Measurements from ENCODE around the gene FAM149B1. TPM values are rescaled to one million over a fixed set of nuclear protein-coding genes. Genes with fewer than 3 reads are reported as not detected.

FAM149B1 gene
- polyA plus RNA-seq, 1 donor from 2014 or later, result 53.5 TPM

DNA sequence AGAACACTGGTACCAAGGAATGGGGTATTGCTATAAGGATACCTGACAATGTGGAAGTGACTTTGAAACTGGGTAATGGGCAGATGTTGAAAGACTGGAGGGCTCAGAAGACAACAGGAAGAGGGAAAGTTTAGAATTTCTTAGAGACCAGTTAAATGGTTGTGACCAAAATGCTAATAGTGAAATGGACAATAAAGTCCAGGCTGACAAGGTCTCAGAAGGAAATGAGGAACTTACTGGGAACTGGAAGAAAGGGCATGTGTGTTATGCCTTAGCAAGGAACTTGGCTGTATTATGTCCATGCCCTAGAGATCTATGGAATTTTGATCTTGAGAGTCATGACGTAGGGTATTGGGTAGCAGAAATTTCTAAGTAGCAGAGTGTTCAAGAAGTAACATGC is 38.0 kb downstream of the FAM149B1 start:
- H3K27me3 ChIP-seq (ENCODE audit: insufficient read depth, low read depth, low read length), result no peaks in the 10 kb centered on the region
- no peak overlapping the region for H3K9ac ChIP-seq (ENCODE audit: low read length)
- H3K79me2 ChIP-seq (replicated peaks; ENCODE audit: insufficient read depth, low read length), result no peaks in the 10 kb centered on the region
- no peak overlapping the region for H3K4me3 ChIP-seq (ENCODE audit: low read length)
- H3K4me2 ChIP-seq (ENCODE audit: low read length), result no peak overlapping the region
- no peaks in the 10 kb centered on the region for H3K9me2 ChIP-seq (ENCODE audit: insufficient read depth, low read length)
- H3K27ac ChIP-seq (ENCODE audit: low read length), result no peak overlapping the region
- no peaks in the 10 kb centered on the region for H3K36me3 ChIP-seq (ENCODE audit: insufficient read depth, low read length)
- no peaks in the 10 kb centered on the region for H3K9me3 ChIP-seq (ENCODE audit: low read length)
- H4K20me1 ChIP-seq (ENCODE audit: insufficient read depth), result no peaks in the 10 kb centered on the region
- TF ChIP-seq REST (IDR thresholded peaks at IDR 0.05; ENCODE audit: borderline replicate concordance) (no peak), TAF1 (IDR thresholded peaks at IDR 0.05; ENCODE audit: low read depth) (no peak), MXI1 (conservative IDR thresholded peaks at IDR 0.05; ENCODE audit: poor library complexity, severe bottlenecking) (no peak), EZH2 (IDR thresholded peaks at IDR 0.05; ENCODE audit: borderline replicate concordance, insufficient read depth, low read length, poor library complexity, severe bottlenecking) (no peak), RAD21 (conservative IDR thresholded peaks at IDR 0.05) (no peak), EP300 (conservative IDR thresholded peaks at IDR 0.05; ENCODE audit: poor library complexity, severe bottlenecking) (no peak)
- TF ChIP-seq, protein P1, sequence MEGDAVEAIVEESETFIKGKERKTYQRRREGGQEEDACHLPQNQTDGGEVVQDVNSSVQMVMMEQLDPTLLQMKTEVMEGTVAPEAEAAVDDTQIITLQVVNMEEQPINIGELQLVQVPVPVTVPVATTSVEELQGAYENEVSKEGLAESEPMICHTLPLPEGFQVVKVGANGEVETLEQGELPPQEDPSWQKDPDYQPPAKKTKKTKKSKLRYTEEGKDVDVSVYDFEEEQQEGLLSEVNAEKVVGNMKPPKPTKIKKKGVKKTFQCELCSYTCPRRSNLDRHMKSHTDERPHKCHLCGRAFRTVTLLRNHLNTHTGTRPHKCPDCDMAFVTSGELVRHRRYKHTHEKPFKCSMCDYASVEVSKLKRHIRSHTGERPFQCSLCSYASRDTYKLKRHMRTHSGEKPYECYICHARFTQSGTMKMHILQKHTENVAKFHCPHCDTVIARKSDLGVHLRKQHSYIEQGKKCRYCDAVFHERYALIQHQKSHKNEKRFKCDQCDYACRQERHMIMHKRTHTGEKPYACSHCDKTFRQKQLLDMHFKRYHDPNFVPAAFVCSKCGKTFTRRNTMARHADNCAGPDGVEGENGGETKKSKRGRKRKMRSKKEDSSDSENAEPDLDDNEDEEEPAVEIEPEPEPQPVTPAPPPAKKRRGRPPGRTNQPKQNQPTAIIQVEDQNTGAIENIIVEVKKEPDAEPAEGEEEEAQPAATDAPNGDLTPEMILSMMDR (IDR thresholded peaks at IDR 0.05; ENCODE audit: poor library complexity, severe bottlenecking), result no peak
- H2AFZ ChIP-seq (ENCODE audit: low read depth, low read length), result no peak overlapping the region
- no peaks in the 10 kb centered on the region for H3F3A ChIP-seq (ENCODE audit: insufficient read depth, low read length, poor library complexity, severe bottlenecking)

GRCh38 chr10:73206385-73206784 is 38.5 kb downstream of the FAM149B1 start:
- H3K9ac ChIP-seq (ENCODE audit: low read length), result no peak overlapping the region
- H3K9me3 ChIP-seq (ENCODE audit: low read length), result no peaks in the 10 kb centered on the region
- H2AFZ ChIP-seq (ENCODE audit: low read depth, low read length), result no peak overlapping the region
- H3K4me2 ChIP-seq (ENCODE audit: low read length), result no peak overlapping the region
- TF ChIP-seq POLR2AphosphoS5 (IDR thresholded peaks at IDR 0.05) (no peak), MXI1 (conservative IDR thresholded peaks at IDR 0.05; ENCODE audit: poor library complexity, severe bottlenecking) (no peak), EP300 (conservative IDR thresholded peaks at IDR 0.05; ENCODE audit: poor library complexity, severe bottlenecking) (no peak), TAF1 (IDR thresholded peaks at IDR 0.05; ENCODE audit: low read depth) (no peak), RAD21 (conservative IDR thresholded peaks at IDR 0.05) (no peak), REST (IDR thresholded peaks at IDR 0.05; ENCODE audit: borderline replicate concordance) (no peak), EZH2 (IDR thresholded peaks at IDR 0.05; ENCODE audit: borderline replicate concordance, insufficient read depth, low read length, poor library complexity, severe bottlenecking) (no peak)
- H3K36me3 ChIP-seq (ENCODE audit: insufficient read depth, low read length), result no peaks in the 10 kb centered on the region
- H3K4me3 ChIP-seq (ENCODE audit: low read length), result no peak overlapping the region
- no peaks in the 10 kb centered on the region for H3F3A ChIP-seq (ENCODE audit: insufficient read depth, low read length, poor library complexity, severe bottlenecking)
- no peaks in the 10 kb centered on the region for H3K9me2 ChIP-seq (ENCODE audit: insufficient read depth, low read length)
- no peak overlapping the region for H3K27ac ChIP-seq (ENCODE audit: low read length)
- no peaks in the 10 kb centered on the region for H3K27me3 ChIP-seq (ENCODE audit: insufficient read depth, low read depth, low read length)
- H4K20me1 ChIP-seq (ENCODE audit: insufficient read depth), result no peaks in the 10 kb centered on the region
- H3K79me2 ChIP-seq (replicated peaks; ENCODE audit: insufficient read depth, low read length), result no peaks in the 10 kb centered on the region

All from neural cell (in vitro differentiated cells).